ENCODE results near the gene B3GNT7.

The B3GNT7 gene

DNA sequence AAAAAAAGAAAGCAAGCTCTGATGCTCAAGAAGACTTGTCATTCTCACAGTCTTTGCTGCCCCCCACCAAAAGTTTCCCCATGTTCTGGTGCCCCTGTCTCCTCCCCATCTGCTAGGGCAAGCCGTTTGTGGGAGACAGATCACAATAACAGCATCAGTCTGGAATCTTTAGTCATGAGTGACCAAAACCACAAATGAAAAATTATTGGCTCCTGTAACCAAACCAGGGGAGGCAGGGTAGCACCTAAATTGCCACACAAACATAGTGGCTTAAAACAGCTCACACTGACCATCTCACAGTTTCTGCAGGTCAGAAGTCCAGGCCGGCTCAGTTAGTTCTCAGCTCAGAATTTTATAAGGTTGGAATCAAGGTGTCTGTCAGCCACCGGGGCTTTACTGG, 9.1 kb upstream of the B3GNT7 start:
- no peaks in the 10 kb centered on the region for H3K27me3 ChIP-seq (ENCODE audit: control insufficient read depth in 1 of 2, insufficient read depth in 2 of 2, low read length in 2 of 2)
- H3K36me3 ChIP-seq (ENCODE audit: control insufficient read depth in 2 of 2, insufficient read depth in 2 of 2, low read length in 2 of 2) = no peaks in the 10 kb centered on the region
- H3K27ac ChIP-seq (ENCODE audit: low read length) = no peak overlapping the region
- peaks cover 0 to 5% of the 10 kb centered on the region in 2 donors for H3K9me3 ChIP-seq (ENCODE audit: control insufficient read depth in 2 of 2, low read length in 2 of 2)
- H3K4me1 ChIP-seq (ENCODE audit: control insufficient read depth, insufficient read depth, low read length) = peaks cover 4% of the 10 kb centered on the region
- H3K4me3 ChIP-seq (ENCODE audit: low read length in 2 of 2) = no peak overlapping the region
- no peak overlapping the region for H3K9ac ChIP-seq (ENCODE audit: low read length in 2 of 2)

DNA sequence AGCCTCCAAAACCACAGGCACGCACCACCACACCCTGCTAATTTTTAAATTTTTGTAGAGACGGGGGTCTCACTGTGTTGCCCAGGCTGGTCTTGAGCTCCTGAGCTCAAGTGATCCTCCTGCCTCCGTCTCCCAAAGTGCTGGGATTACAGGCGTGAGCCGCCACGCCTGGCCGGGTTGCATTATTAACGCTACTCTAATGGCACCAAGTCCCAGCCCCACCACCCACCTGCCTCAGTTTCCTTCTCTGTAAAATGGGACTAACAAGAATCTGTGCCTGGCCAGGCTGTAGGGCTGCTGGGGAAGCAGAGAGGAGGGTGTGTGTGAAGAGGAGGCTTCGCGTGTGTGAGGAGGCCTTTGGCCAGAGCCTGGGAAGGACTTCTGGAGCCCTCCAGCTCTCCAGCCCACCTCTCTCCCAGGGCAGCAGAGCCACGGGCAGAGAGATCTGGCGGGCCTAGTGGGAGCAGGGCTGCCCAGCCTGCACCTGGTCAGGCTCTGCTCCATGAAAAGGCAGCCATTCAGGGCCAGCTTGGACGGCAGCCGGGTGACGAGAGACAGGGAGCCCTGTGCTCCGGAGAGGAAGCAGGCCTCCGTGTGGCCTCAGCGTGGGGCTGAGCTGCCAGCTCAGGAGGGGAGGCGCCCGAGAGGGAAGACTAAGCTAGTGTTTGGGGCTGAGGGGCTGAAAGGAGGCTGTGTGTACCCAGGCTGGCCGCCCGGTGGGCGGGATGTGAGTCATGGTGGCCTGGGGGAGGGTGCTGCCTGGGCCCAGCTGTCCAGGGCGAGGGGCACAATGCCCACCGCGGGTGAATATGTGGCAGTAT, 7.4 kb upstream of the B3GNT7 start:
- H3K36me3 ChIP-seq (ENCODE audit: control insufficient read depth in 2 of 2, insufficient read depth in 2 of 2, low read length in 2 of 2) = no peaks in the 10 kb centered on the region
- peaks cover 0 to 5% of the 10 kb centered on the region in 2 donors for H3K9me3 ChIP-seq (ENCODE audit: control insufficient read depth in 2 of 2, low read length in 2 of 2)
- no peak overlapping the region for H3K27ac ChIP-seq (ENCODE audit: low read length)
- H3K27me3 ChIP-seq (ENCODE audit: control insufficient read depth in 1 of 2, insufficient read depth in 2 of 2, low read length in 2 of 2) = peaks cover 0 to 3% of the 10 kb centered on the region in 2 donors
- peaks cover 4% of the 10 kb centered on the region for H3K4me1 ChIP-seq (ENCODE audit: control insufficient read depth, insufficient read depth, low read length)
- no peak overlapping the region for H3K9ac ChIP-seq (ENCODE audit: low read length in 2 of 2)
- no peak overlapping the region for H3K4me3 ChIP-seq (ENCODE audit: low read length in 2 of 2)

DNA sequence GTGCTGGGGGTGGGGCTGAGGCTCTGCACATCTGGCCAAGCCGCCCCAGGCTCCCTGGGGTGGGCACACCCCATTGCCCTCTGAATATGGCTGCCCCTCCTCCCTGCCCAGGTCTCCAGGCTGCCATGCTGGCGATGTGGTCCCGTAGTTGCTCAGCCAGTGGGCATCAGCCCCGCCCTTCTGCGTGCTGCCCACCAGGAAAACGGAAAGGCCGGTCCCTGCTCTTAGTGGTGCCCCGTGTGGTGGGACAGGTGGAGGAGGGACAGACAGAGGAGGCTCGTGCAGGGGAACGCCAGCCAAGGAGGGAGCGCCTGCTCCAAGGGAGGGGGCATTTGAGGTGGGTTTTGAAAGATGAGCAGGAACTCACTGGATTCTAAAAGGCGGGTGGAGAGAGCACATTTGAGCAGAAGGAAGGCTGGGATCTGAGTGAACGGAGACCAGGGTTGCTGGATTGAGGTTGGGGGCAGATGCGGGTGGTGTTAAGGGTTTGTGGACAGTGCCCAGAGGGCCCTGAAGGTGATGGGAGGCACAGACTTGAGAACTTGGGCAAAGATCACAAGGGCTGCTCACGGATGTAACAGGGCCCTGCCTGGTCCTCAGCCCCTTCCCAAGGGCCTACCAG, 6.7 kb upstream of the B3GNT7 start:
- Histone ChIP-seq H3K9ac (ENCODE audit: low read length in 2 of 2) (no peak overlapping the region), H3K4me1 (ENCODE audit: control insufficient read depth, insufficient read depth, low read length) (peaks cover 4% of the 10 kb centered on the region), H3K27me3 (ENCODE audit: control insufficient read depth in 1 of 2, insufficient read depth in 2 of 2, low read length in 2 of 2) (peaks cover under 1 to 8% of the 10 kb centered on the region in 2 donors), H3K4me3 (ENCODE audit: low read length in 2 of 2) (no peak overlapping the region), H3K36me3 (ENCODE audit: control insufficient read depth in 2 of 2, insufficient read depth in 2 of 2, low read length in 2 of 2) (no peaks in the 10 kb centered on the region), H3K27ac (ENCODE audit: low read length) (no peak overlapping the region), H3K9me3 (ENCODE audit: control insufficient read depth in 2 of 2, low read length in 2 of 2) (peaks cover 0 to 5% of the 10 kb centered on the region in 2 donors)

DNA sequence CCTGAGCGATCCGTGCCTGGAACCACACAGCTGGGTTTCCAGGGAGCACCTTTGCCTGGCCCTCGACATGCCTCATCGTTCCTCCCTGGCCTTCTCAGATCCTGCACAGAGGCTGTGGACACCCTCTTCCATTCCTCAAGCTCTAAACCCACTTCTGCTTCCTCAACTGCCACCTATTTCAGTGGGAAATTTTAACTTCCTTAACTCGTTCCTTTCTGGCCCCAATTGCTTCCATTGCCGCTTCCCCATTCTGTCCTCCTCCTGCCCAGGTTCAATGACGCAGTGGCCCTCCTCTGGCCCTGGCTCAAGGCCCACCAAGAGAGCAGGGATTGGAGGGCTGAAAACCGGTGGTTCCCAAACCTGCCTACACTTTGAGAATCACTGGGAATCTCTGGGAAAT, 4.8 kb upstream of the B3GNT7 start:
- H3K4me3 ChIP-seq (ENCODE audit: low read length in 2 of 2) = no peak overlapping the region
- no peak overlapping the region for H3K9ac ChIP-seq (ENCODE audit: low read length in 2 of 2)
- no peaks in the 10 kb centered on the region for H3K36me3 ChIP-seq (ENCODE audit: control insufficient read depth in 2 of 2, insufficient read depth in 2 of 2, low read length in 2 of 2)
- no peak overlapping the region for H3K27ac ChIP-seq (ENCODE audit: low read length)
- H3K4me1 ChIP-seq (ENCODE audit: control insufficient read depth, insufficient read depth, low read length) = peaks cover 12% of the 10 kb centered on the region
- H3K9me3 ChIP-seq (ENCODE audit: control insufficient read depth in 2 of 2, low read length in 2 of 2) = no peaks in the 10 kb centered on the region
- peaks cover 17 to 21% of the 10 kb centered on the region in 2 donors for H3K27me3 ChIP-seq (ENCODE audit: control insufficient read depth in 1 of 2, insufficient read depth in 2 of 2, low read length in 2 of 2)

DNA sequence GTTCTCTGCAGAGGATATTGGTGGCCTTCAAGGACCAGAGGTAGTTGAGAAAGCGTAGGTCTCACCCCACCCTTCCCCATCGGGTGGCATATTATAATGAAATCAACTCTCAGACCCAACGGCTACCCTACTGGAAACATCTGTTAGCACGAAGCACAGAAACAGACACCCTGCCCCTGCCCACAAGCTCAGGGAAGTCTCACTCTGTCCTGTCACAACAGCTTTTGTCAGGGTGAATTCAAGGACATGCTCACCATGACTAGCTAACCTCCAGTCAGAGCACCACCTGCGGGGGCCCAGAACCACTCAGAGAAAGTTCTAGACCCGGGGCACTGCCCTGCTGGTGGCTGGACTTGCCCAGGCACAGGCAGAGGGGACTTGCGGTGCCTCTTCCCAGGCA, 3.5 kb upstream of the B3GNT7 start:
- Histone ChIP-seq H3K36me3 (ENCODE audit: control insufficient read depth in 2 of 2, insufficient read depth in 2 of 2, low read length in 2 of 2) (no peaks in the 10 kb centered on the region), H3K4me1 (ENCODE audit: control insufficient read depth, insufficient read depth, low read length) (peaks cover 12% of the 10 kb centered on the region), H3K4me3 (ENCODE audit: low read length in 2 of 2) (no peak overlapping the region), H3K27me3 (ENCODE audit: control insufficient read depth in 1 of 2, insufficient read depth in 2 of 2, low read length in 2 of 2) (peaks cover 24 to 26% of the 10 kb centered on the region in 2 donors), H3K9ac (ENCODE audit: low read length in 2 of 2) (no peak overlapping the region), H3K9me3 (ENCODE audit: control insufficient read depth in 2 of 2, low read length in 2 of 2) (no peaks in the 10 kb centered on the region), H3K27ac (ENCODE audit: low read length) (no peak overlapping the region)

DNA sequence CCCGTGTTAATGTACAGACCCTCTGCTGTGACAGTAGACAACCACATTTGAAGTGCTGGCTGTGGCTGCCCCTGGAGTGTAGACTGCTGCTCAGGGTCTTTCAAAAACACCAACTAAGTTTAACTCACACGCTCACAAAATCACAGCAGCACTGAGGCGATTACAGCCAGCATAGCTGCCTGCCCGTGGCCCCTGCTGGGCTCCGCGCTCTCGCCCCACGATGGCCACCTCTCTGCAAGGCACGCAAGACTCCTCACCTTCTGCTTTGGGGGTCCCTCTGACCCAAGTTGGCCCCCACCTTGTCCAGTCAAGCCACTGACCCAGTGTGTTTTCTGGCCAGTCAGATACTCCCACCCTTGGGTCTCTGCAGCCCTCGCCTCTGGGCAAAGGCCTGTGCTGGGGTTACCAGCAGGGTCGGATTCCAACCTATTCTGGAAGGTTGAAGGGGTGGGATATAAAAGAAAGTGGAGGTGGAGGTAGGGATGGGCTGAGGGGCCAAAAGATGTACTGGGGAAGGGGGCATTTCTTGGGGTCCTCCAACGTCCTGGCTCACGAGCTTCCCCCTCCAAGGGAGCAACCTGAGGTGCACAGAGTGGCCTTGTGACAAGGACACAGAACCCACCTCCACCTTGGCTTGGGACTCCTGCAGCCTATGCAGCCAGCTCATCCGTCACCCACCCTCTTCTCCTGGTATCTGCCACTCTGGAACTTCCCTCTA, 2.9 kb upstream of the B3GNT7 start:
- Histone ChIP-seq H3K27me3 (ENCODE audit: control insufficient read depth in 1 of 2, insufficient read depth in 2 of 2, low read length in 2 of 2) (peaks cover 24 to 27% of the 10 kb centered on the region in 2 donors), H3K36me3 (ENCODE audit: control insufficient read depth in 2 of 2, insufficient read depth in 2 of 2, low read length in 2 of 2) (no peaks in the 10 kb centered on the region), H3K4me3 (ENCODE audit: low read length in 2 of 2) (no peak overlapping the region), H3K27ac (ENCODE audit: low read length) (no peak overlapping the region), H3K9me3 (ENCODE audit: control insufficient read depth in 2 of 2, low read length in 2 of 2) (no peaks in the 10 kb centered on the region), H3K9ac (ENCODE audit: low read length in 2 of 2) (no peak overlapping the region), H3K4me1 (ENCODE audit: control insufficient read depth, insufficient read depth, low read length) (peaks cover 12% of the 10 kb centered on the region)

DNA sequence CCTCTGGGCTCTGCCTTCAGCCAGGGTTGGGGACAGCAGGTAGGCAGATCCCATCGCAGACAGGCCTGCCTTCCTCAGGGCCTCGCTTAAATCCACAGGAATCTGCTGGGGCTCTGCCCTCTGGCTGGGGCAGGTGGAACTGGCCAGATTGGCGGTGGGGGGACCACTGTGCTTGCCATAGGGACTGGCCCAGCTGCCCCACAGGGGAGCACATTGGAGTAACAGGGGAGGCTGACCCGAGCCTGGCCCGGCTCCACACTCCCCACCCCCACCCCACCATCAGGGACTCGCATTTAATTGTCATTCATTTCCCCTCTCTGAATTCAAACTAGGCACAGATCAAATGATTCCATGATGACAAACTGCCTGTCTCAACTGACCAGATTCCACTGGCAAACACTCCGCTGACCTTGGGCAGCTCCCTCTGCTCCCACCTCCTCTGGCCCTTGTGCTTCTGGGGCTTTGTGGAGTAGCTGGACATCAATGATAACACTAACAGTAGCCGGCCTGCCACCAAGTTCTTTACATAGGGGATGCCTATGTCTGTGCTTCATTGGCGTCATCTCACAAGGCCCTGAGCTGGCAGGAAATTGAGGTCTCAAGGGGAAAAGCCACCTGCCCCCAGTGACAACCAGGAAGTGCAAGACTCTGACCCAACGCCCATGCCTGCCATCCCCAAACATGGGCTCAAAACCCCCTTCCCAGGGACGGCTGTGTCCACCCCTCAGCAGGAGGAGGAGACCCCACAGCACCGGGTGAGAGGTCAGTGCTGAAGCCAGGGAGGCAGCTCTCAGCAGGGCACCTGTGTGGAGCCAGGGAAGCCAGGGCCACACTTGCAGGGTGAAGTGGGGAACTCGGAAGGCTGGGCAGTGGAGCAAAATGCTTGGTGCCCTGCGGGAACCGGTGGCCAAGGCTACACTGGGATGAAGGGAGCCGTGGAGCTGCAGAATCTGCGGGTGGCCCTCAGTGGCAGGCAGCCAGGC, 2.1 kb upstream of the B3GNT7 start:
- Histone ChIP-seq H3K27ac (ENCODE audit: low read length) (no peak overlapping the region), H3K36me3 (ENCODE audit: control insufficient read depth in 2 of 2, insufficient read depth in 2 of 2, low read length in 2 of 2) (no peaks in the 10 kb centered on the region), H3K4me1 (ENCODE audit: control insufficient read depth, insufficient read depth, low read length) (peaks cover 8% of the 10 kb centered on the region), H3K9ac (ENCODE audit: low read length in 2 of 2) (no peak overlapping the region), H3K4me3 (ENCODE audit: low read length in 2 of 2) (no peak overlapping the region), H3K27me3 (ENCODE audit: control insufficient read depth in 1 of 2, insufficient read depth in 2 of 2, low read length in 2 of 2) (peaks cover 24 to 27% of the 10 kb centered on the region in 2 donors), H3K9me3 (ENCODE audit: control insufficient read depth in 2 of 2, low read length in 2 of 2) (no peaks in the 10 kb centered on the region)

DNA sequence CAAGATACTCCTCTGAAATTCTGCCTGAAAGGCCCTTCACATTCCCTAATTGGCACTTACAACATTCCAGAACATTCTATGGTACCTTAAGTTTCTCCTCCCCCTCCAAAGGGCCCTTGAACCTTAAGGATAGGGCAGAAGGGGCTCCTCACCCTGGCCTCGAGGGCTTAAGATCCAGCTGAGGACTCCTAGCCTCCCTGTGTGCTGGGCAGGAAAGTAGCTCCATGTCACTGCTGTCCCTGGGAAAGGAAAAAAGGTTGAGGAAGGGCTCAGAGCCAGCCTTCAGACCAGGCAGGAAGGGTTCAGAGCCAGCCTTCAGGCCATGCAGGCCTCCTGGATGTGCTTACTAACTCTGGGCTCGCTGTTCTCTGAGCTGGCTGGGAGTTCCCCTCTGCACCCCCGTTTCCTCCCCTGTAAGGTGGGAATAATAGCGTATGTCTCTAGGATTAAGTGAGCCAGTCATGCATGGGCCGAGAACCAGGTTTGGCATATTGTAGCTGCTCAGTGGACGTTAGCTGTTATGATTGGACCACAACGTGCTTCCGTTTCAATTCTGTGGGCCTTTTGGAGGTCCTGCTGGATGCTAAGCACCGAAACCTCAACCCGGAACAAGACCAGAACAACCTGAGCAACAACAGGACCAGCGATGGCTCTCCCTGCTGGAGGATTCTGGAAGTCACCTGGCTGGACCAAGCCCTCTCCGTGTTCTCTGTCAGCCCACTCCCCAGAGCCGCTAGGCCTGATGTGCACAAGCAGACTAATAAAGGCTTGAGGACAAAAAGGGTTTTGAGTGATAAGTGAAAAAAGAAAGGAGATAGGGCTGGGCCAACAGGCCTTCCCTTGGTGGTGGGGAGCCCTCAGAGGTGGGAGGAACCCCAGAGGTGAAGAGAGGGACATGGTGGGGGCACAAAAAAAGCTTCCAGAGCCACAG, 1.0 kb upstream of the B3GNT7 start:
- peaks cover 8% of the 10 kb centered on the region for H3K4me1 ChIP-seq (ENCODE audit: control insufficient read depth, insufficient read depth, low read length)
- no peaks in the 10 kb centered on the region for H3K9me3 ChIP-seq (ENCODE audit: control insufficient read depth in 2 of 2, low read length in 2 of 2)
- peak overlapping the region in 1 of 2 donors; percentile 35 for H3K4me3 ChIP-seq (ENCODE audit: low read length in 2 of 2)
- H3K27ac ChIP-seq (ENCODE audit: low read length) = no peak overlapping the region
- H3K27me3 ChIP-seq (ENCODE audit: control insufficient read depth in 1 of 2, insufficient read depth in 2 of 2, low read length in 2 of 2) = peaks cover 24 to 27% of the 10 kb centered on the region in 2 donors
- no peak overlapping the region for H3K9ac ChIP-seq (ENCODE audit: low read length in 2 of 2)
- no peaks in the 10 kb centered on the region for H3K36me3 ChIP-seq (ENCODE audit: control insufficient read depth in 2 of 2, insufficient read depth in 2 of 2, low read length in 2 of 2)

DNA sequence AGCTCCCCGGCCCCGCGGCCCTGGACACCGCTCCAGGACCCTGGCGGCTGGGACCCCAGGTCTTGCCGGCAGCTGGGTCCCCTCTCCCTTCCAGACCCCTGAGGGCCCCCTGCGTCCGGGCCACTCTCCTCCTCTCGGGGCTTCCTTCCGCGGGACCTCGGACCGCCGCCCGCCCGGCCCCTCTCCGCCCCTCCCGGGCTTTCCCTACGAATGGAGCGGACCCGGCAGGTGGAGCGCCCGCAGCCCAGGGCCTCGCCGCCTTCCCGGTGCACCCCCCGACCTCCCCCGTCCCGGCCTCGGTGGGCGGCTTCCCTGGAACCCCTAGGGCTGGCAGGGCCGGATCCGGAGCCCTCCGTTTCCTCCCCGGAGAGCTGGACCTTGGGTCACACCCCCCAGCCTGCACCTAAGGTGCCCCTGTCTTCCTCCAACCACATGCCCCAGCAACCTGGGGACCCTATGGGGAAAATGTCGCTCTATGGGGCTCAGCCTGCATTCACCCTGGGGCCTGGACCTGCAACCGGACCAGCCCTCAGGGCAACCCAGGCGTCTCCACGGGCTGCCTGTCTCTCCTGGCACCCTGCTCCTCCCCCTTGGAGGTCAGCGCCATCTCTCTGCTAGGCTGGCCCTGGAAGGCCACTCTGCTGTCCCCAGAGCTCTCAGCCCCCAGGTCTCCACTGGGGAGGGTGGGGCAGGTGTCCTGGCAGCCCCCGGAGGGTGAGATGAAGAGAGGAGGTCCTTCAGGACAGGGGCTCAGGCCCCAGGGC, 730 bp downstream of the B3GNT7 start:
- no peak overlapping the region for H3K4me3 ChIP-seq (ENCODE audit: low read length in 2 of 2)
- H3K4me1 ChIP-seq (ENCODE audit: control insufficient read depth, insufficient read depth, low read length) = peaks cover 8% of the 10 kb centered on the region
- H3K27me3 ChIP-seq (ENCODE audit: control insufficient read depth in 1 of 2, insufficient read depth in 2 of 2, low read length in 2 of 2) = peaks cover 24 to 27% of the 10 kb centered on the region in 2 donors
- H3K27ac ChIP-seq (ENCODE audit: low read length) = no peak overlapping the region
- no peaks in the 10 kb centered on the region for H3K36me3 ChIP-seq (ENCODE audit: control insufficient read depth in 2 of 2, insufficient read depth in 2 of 2, low read length in 2 of 2)
- no peaks in the 10 kb centered on the region for H3K9me3 ChIP-seq (ENCODE audit: control insufficient read depth in 2 of 2, low read length in 2 of 2)
- no peak overlapping the region for H3K9ac ChIP-seq (ENCODE audit: low read length in 2 of 2)
